CD8-positive, alpha-beta memory T cell (primary cell): ENCODE measurements around the gene MRPS22. TPM values are rescaled to one million over a fixed set of nuclear protein-coding genes. Genes with fewer than 3 reads are reported as not detected.

Source experiments
- CTCF ChIA-PET: fragments of 350-600 bp; sonication (Branson Sonifier 250); formaldehyde crosslinking; loops from one replicate; lab custom pipeline; 2021; ENCODE audit warnings: antibody characterized with exemption; lab: Charles Lee
- POLR2A ChIA-PET: fragments of 350-600 bp; sonication (Branson Sonifier 250); formaldehyde crosslinking; loops from one replicate; lab custom pipeline; 2021; ENCODE audit warnings: antibody characterized with exemption; lab: Charles Lee
- DNase-seq, 5 donors: peaks; one replicate each; pipeline versions ENCODE4 v3.0.0 to v3.0.0-alpha.2; 2020 to 2022; ENCODE audit warnings: mixed read lengths in 1 of 5
- H3K27ac ChIP-seq: one replicate; pipeline ENCODE4 v1.7.0; 2013; ENCODE audit warnings: low read depth, mild to moderate bottlenecking, low read length, moderate library complexity
- H3K27me3 ChIP-seq: 2 replicates; pipeline ENCODE4 v1.7.0; 2013; ENCODE audit warnings: low read length, mild to moderate bottlenecking; ENCODE audit not compliant: insufficient read depth, poor library complexity, severe bottlenecking
- H3K36me3 ChIP-seq: 2 replicates; pipeline ENCODE4 v1.7.0; 2013; ENCODE audit warnings: mild to moderate bottlenecking, low read length, moderate library complexity; ENCODE audit not compliant: insufficient read depth
- H3K4me1 ChIP-seq: 2 replicates; pipeline ENCODE4 v1.7.0; 2013; ENCODE audit warnings: mild to moderate bottlenecking, low read length, moderate library complexity; ENCODE audit not compliant: insufficient read depth
- H3K4me3 ChIP-seq: 2 replicates; pipeline ENCODE4 v1.7.0; 2013; ENCODE audit warnings: mild to moderate bottlenecking, low read length
- H3K9me3 ChIP-seq: 2 replicates; pipeline ENCODE4 v1.7.0; 2013; ENCODE audit warnings: mild to moderate bottlenecking, low read length
- H3K27ac Mint-ChIP-seq, 8 donors: one replicate each; pipeline ENCODE4 v1.8.0; 2020 to 2021; ENCODE audit warnings: mixed read lengths in 8 of 8, mild to moderate bottlenecking in 6 of 8, inconsistent platforms in 3 of 8, moderate library complexity in 3 of 8
- H3K27me3 Mint-ChIP-seq, 2 donors: one replicate each; pipeline ENCODE4 v1.8.0; 2020 to 2021; ENCODE audit warnings: mixed read lengths in 2 of 2, mild to moderate bottlenecking in 1 of 2, moderate library complexity in 1 of 2
- H3K36me3 Mint-ChIP-seq, 3 donors: one replicate each; pipeline ENCODE4 v1.8.0; 2020 to 2021; ENCODE audit warnings: mixed read lengths in 3 of 3, inconsistent platforms in 1 of 3, mild to moderate bottlenecking in 1 of 3
- H3K4me1 Mint-ChIP-seq, 3 donors: one replicate each; pipeline ENCODE4 v1.8.0; 2020 to 2021; ENCODE audit warnings: mixed read lengths in 3 of 3, inconsistent platforms in 1 of 3, mild to moderate bottlenecking in 1 of 3
- H3K4me3 Mint-ChIP-seq, 7 donors: one replicate each; pipeline ENCODE4 v1.8.0; 2020 to 2021; ENCODE audit warnings: mixed read lengths in 7 of 7, mild to moderate bottlenecking in 6 of 7, moderate library complexity in 4 of 7, inconsistent platforms in 2 of 7
- H3K9me3 Mint-ChIP-seq, 5 donors: one replicate each; pipeline ENCODE4 v1.8.0; 2020 to 2022; ENCODE audit warnings: mixed read lengths in 5 of 5, mild to moderate bottlenecking in 3 of 5, moderate library complexity in 2 of 5, inconsistent platforms in 1 of 5
- polyA plus RNA-seq: library from polyadenylated mRNA; unstranded; fragments of 300-500 nt; fragmentation: Illumina TruSeq; gene quantifications from one replicate; pipeline ENCODE4 v1.2.3, GENCODE V29; 2021
- total RNA-seq, 2 experiments: library from RNA; stranded (reverse); gene quantifications; one replicate each; pipeline ENCODE4 v1.2.3, GENCODE V29; 2021

The MRPS22 gene
- total and polyA plus RNA-seq, 3 experiments from 2014 or later = 34.7 to 68.6 (median 66.9) TPM

DNA sequence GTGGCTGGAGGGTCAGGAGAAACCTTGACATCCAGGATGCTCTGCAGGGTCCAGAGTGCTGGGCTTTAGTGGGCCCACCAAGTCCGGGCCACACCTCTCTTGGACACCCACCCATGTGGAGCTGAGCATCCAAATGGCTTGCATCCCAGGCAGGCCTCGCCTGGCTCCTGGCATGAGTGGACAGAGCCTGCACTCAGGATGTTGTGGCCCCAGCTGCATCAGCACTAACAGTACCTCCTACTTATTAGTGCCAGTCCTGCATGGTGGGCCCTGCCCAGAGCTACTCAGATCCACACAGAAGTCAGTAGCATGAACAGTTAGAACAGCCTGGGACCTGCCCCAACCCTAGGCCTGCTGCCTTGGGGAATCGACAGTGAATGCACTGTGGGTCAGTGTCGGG, 42.2 kb upstream of the MRPS22 start:
- Mint-ChIP-seq H3K36me3 (no peaks in the 10 kb centered on the region), H3K4me3 (no peak overlapping the region), H3K9me3 (no peaks in the 10 kb centered on the region), H3K27me3 (peaks cover 2 to 3% of the 10 kb centered on the region in 2 donors), H3K27ac (no peak overlapping the region), H3K4me1 (peaks cover 0 to 5% (median 0%) of the 10 kb centered on the region in 3 donors)
- Histone ChIP-seq H3K36me3 (no peaks in the 10 kb centered on the region), H3K4me3 (no peak overlapping the region), H3K27ac (no peak overlapping the region), H3K9me3 (no peaks in the 10 kb centered on the region), H3K4me1 (no peaks in the 10 kb centered on the region), H3K27me3 (no peaks in the 10 kb centered on the region)
- ChIA-PET POLR2A (no interaction called here), CTCF (no interaction called here)
- DNase-seq = no peak

DNA sequence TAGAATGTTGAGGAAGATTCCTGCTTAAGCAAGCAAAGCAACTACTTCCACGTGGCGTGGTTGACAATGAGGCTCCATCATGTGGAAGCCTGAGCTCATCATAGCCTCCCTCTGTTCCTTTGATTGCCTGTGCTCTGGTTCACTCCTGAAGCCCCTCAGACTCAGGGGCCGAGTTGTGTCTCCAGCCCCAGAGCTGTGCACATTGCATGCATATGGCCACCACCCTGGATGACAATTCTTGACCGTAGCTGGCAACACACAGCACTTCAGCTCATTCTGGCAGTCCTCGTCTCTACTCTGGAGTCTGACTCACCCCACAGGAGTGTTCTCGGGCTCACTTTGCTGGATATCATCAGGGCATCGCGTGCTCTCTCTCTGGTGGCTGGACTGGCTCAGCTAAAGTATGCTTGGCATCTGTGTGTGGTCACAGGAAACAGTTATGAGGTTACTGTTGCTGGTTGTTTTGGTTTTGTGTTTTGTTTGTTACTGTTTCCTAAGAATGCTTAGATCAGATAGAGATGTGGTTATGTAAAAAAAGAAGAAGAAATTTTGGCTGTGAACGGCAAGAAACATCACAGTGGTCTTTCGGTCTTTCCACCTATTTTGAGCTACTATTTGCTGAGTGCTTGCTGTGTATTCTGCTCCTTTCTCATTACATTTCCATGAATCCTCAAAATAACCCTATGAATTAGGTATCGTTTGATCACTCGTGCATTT, 41.6 kb upstream of the MRPS22 start:
- Histone ChIP-seq H3K4me1 (no peaks in the 10 kb centered on the region), H3K27ac (no peak overlapping the region), H3K9me3 (no peaks in the 10 kb centered on the region), H3K4me3 (no peak overlapping the region), H3K36me3 (no peaks in the 10 kb centered on the region), H3K27me3 (no peaks in the 10 kb centered on the region)
- Mint-ChIP-seq H3K27me3 (peaks cover 2 to 3% of the 10 kb centered on the region in 2 donors), H3K27ac (no peak overlapping the region), H3K36me3 (no peaks in the 10 kb centered on the region), H3K9me3 (no peaks in the 10 kb centered on the region), H3K4me3 (no peak overlapping the region), H3K4me1 (peaks cover 0 to 5% (median 0%) of the 10 kb centered on the region in 3 donors)
- ChIA-PET CTCF (no interaction called here), POLR2A (no interaction called here)
- no peak for DNase-seq

DNA sequence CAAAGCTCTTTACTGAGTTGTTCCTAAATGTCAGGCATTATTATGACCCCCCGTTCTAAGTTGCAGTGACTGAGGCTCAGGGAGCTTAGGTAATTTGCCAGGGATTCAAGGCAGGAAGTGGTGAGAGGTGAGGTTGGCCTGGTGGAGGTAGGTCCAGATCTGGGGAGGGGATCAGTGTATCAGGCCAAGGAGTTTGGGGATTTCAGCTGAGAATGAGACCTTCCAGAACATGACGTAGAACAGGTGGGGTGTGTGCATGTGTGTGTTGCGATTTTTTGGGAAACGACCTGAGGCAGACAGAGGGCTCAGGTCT, 41.1 kb upstream of the MRPS22 start:
- Mint-ChIP-seq H3K36me3 (no peaks in the 10 kb centered on the region), H3K4me3 (no peak overlapping the region), H3K27me3 (peaks cover 3 to 4% of the 10 kb centered on the region in 2 donors), H3K27ac (no peak overlapping the region), H3K9me3 (no peaks in the 10 kb centered on the region), H3K4me1 (peaks cover 0 to 5% (median 0%) of the 10 kb centered on the region in 3 donors)
- no peak overlapping the region for H3K27ac ChIP-seq
- H3K4me3 ChIP-seq = no peak overlapping the region
- no peaks in the 10 kb centered on the region for H3K9me3 ChIP-seq
- DNase-seq = no peak
- POLR2A ChIA-PET = no interaction called here
- H3K4me1 ChIP-seq = no peaks in the 10 kb centered on the region
- no peaks in the 10 kb centered on the region for H3K27me3 ChIP-seq
- CTCF ChIA-PET = no interaction called here
- H3K36me3 ChIP-seq = no peaks in the 10 kb centered on the region

DNA sequence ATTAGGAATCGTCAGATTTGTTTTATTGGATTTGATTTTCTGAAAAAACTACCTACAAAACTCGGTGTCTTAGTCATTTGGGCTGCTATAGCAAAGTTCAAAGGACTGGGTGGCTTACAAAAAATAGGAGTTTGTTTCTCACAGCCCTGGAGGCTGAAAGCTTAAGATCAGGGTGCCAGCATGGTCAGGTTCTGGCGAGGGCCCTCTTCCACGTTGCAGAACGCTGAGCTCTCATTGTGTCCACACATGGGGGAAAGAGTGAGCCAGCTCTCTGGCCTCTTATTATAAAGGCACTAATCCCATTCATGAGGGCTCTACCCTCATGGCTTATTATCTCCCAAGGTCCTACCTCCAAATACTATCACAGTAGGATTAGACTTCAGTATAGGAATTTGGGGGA, 40.6 kb upstream of the MRPS22 start:
- Mint-ChIP-seq H3K36me3 (no peaks in the 10 kb centered on the region), H3K27ac (no peak overlapping the region), H3K27me3 (peaks cover 0 to 4% of the 10 kb centered on the region in 2 donors), H3K4me1 (peaks cover 0 to 5% (median 0%) of the 10 kb centered on the region in 3 donors), H3K4me3 (no peak overlapping the region), H3K9me3 (no peaks in the 10 kb centered on the region)
- Histone ChIP-seq H3K27me3 (no peaks in the 10 kb centered on the region), H3K4me3 (no peak overlapping the region), H3K4me1 (no peaks in the 10 kb centered on the region), H3K27ac (no peak overlapping the region), H3K9me3 (no peaks in the 10 kb centered on the region), H3K36me3 (no peaks in the 10 kb centered on the region)
- ChIA-PET POLR2A (no interaction called here), CTCF (no interaction called here)
- no peak for DNase-seq

DNA sequence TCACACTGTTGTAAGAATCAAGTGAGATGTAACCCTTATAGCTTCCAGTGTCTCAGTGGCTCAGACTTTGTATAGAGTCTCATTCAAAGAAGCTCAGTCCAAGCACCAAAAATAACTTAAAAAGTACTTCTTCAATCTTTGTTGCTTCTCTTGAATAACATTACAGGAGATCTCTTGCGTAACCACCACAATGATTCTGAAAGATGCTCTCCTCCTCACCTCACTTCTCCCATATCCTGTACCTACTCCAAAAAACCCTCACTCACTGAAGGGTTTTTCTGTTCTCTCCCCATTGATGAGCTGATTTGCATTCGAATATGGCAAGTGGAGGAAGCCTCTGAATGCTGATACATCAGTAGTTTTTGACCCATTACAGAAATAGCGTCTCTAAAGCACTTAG, 39.4 kb upstream of the MRPS22 start:
- H3K27ac ChIP-seq = no peak overlapping the region
- Mint-ChIP-seq H3K36me3 (no peaks in the 10 kb centered on the region), H3K9me3 (no peaks in the 10 kb centered on the region), H3K27ac (no peak overlapping the region), H3K4me3 (no peak overlapping the region), H3K27me3 (peaks cover 0 to 2% of the 10 kb centered on the region in 2 donors), H3K4me1 (peaks cover 0 to 5% (median 0%) of the 10 kb centered on the region in 3 donors)
- no peaks in the 10 kb centered on the region for H3K36me3 ChIP-seq
- no peak overlapping the region for H3K4me3 ChIP-seq
- CTCF ChIA-PET = no interaction called here
- no peaks in the 10 kb centered on the region for H3K4me1 ChIP-seq
- POLR2A ChIA-PET = no interaction called here
- H3K9me3 ChIP-seq = no peaks in the 10 kb centered on the region
- no peak for DNase-seq
- H3K27me3 ChIP-seq = no peaks in the 10 kb centered on the region

DNA sequence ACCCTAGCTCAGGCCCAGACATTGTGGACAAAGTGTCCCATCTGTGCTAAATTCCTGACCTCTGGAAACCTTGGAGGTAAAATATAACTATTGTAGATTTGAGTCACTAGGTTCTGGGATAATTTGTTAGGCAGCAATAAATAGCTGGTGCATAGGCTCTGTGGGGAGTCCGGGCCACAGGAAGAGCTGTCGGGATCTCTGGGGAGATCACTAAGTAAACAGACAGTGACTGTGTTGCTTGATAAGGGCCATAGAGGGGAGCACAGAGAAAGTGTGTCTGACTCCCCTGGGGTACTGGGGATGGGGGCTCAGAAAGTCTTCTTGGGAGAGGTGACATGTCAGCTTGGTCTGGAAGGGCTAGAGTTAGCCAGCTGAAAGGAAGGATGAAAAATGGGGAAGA, 37.7 kb upstream of the MRPS22 start:
- CTCF ChIA-PET = interaction anchor here (1.1 kb wide), 1 partner anchor 391 kb away, joined by 3 read pairs; no protein-coding TSS in a partner anchor
- Mint-ChIP-seq H3K4me1 (peaks cover 0 to 5% (median 0%) of the 10 kb centered on the region in 3 donors), H3K27me3 (peaks cover 0 to 2% of the 10 kb centered on the region in 2 donors), H3K4me3 (no peak overlapping the region), H3K27ac (no peak overlapping the region), H3K36me3 (no peaks in the 10 kb centered on the region), H3K9me3 (no peaks in the 10 kb centered on the region)
- H3K36me3 ChIP-seq = no peaks in the 10 kb centered on the region
- H3K27ac ChIP-seq = no peak overlapping the region
- no peak overlapping the region for H3K4me3 ChIP-seq
- no peak for DNase-seq
- no peaks in the 10 kb centered on the region for H3K27me3 ChIP-seq
- POLR2A ChIA-PET = no interaction called here
- H3K4me1 ChIP-seq = no peaks in the 10 kb centered on the region
- no peaks in the 10 kb centered on the region for H3K9me3 ChIP-seq

DNA sequence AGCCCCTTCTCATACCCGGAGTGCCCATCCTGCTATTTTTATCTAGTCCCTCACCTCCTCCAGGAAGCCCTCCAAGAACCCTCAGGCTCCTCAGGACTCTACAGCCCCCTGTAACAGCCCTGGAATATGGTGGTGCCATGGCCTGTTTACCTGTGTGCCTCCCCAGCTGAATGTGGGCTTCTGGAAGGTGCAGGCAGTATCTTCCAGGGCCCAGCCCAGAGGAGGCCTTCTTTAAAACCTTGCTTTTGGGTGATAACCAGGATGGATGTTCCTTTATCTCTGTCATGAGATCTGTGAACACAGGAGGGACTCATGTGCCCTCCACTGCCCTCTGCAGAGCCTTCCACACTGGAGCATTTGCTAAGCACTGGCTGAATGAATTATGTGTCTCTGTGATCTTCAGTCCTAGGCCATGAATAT, 36.7 kb upstream of the MRPS22 start:
- peaks cover 0 to 5% (median 0%) of the 10 kb centered on the region in 3 donors for H3K4me1 Mint-ChIP-seq
- no peaks in the 10 kb centered on the region for H3K9me3 Mint-ChIP-seq
- Histone ChIP-seq H3K4me1 (no peaks in the 10 kb centered on the region), H3K27me3 (no peaks in the 10 kb centered on the region), H3K36me3 (no peaks in the 10 kb centered on the region), H3K27ac (no peak overlapping the region), H3K4me3 (no peak overlapping the region), H3K9me3 (no peaks in the 10 kb centered on the region)
- H3K4me3 Mint-ChIP-seq = no peak overlapping the region
- no peaks in the 10 kb centered on the region for H3K36me3 Mint-ChIP-seq
- ChIA-PET CTCF (no interaction called here), POLR2A (no interaction called here)
- no peak for DNase-seq
- peaks cover 0 to 2% of the 10 kb centered on the region in 2 donors for H3K27me3 Mint-ChIP-seq
- H3K27ac Mint-ChIP-seq = no peak overlapping the region

DNA sequence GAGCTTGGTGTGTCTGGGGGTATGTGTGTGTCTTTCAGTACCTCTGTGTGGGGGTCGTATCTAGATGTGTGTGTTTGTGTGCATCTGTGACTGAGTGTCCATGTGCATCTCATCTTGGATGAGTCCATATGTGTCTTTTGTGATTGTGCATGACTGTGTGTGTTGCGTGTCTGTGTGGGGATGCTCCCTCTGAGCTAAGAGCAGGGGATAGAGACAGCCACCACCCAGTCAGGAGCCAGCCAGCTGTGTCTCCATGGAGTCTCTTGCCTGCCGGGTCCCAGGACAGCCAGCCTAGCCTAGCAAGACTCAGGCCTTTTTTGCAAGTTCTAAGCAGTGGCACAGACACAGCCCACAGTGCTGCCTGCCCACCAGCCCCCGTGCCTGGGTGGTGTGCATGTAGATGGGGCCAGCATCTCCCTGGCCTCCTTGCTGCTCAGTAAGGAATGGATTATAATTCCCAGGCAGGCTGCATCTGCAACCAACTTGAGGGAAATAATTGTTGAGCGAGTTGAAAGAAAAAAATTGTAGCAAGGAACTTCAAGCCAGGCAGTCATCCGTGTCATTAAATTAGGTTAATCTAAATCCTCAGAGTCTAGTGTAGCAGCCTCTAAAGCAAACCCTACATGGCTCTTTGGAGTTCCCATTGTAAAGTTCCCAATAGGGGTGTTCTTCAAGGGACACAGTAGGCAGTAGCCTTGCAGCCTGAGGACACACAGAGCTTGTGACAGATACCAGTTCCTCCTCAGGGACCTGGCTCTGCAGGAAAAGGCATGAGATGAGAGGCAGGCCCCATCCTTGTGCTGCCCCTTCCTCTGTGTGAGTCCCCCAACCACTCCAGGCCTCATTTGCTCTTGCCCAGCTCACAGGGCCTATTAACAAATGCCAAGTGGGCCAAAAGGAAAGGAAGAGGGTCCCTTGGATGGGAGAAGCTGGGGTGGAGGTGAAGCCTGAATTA, 35.9 kb upstream of the MRPS22 start:
- H3K4me1 ChIP-seq = no peaks in the 10 kb centered on the region
- POLR2A ChIA-PET = no interaction called here
- DNase-seq = no peak
- no peaks in the 10 kb centered on the region for H3K9me3 ChIP-seq
- Mint-ChIP-seq H3K27ac (no peak overlapping the region), H3K4me3 (no peak overlapping the region), H3K36me3 (no peaks in the 10 kb centered on the region), H3K9me3 (no peaks in the 10 kb centered on the region), H3K4me1 (no peaks in the 10 kb centered on the region), H3K27me3 (peaks cover 2 to 7% of the 10 kb centered on the region in 2 donors)
- CTCF ChIA-PET = no interaction called here
- H3K4me3 ChIP-seq = no peak overlapping the region
- H3K36me3 ChIP-seq = no peaks in the 10 kb centered on the region
- no peak overlapping the region for H3K27ac ChIP-seq
- H3K27me3 ChIP-seq = no peaks in the 10 kb centered on the region
